GM18508 (cell line): Measurements from ENCODE around the gene RAD52.

ENCODE experiments used
- ATAC-seq: cut with Tn5 transposase; IDR thresholded peaks from one replicate; pipeline ENCODE4 v1.9.1; 2021; ENCODE audit warnings: moderate number of reproducible peaks; ENCODE audit not compliant: insufficient read depth, unreplicated experiment

The RAD52 gene

DNA sequence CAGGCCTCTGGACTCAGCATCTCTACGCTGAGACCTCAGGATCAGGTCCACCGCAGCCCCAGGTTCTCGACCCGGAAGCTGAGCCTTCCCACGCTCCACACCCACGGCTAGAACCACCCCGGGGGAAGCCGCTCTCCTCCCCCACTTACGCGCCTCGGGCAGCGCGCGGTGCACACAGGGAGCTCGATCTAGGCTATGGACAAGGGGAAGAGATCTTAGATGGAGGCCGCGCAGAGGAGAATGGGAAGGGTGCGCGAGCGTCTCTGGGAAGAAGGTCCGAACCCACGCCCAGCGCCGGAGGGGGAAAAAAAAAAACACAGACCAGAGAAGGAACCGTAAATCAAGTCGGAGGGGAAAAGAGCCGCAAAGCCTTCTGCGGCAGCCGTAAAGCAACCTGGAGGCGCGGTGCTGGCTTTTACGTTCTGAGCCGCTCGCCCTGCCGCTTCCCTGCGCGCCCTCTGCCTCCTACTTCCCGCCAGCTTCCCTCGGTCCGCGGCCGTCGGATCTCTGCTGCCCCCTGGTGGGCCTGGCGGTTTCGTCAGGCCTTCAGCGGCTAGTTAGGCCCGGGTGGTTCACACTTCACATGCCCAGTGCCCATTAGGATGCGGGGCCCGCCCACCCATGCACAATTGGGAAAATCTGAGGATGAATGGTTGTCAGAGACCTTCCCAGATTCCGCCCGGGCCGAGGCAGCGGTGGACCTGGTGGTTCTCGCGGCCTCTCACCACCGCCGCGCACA lies at the start of gene RAD52:
TSS of gene RAD52 (minus strand) at position 242 of the 739 bp plus-strand sequence. CDS start 16,636 bp downstream, outside the sequence.
- peak; percentile 66 for ATAC-seq

DNA sequence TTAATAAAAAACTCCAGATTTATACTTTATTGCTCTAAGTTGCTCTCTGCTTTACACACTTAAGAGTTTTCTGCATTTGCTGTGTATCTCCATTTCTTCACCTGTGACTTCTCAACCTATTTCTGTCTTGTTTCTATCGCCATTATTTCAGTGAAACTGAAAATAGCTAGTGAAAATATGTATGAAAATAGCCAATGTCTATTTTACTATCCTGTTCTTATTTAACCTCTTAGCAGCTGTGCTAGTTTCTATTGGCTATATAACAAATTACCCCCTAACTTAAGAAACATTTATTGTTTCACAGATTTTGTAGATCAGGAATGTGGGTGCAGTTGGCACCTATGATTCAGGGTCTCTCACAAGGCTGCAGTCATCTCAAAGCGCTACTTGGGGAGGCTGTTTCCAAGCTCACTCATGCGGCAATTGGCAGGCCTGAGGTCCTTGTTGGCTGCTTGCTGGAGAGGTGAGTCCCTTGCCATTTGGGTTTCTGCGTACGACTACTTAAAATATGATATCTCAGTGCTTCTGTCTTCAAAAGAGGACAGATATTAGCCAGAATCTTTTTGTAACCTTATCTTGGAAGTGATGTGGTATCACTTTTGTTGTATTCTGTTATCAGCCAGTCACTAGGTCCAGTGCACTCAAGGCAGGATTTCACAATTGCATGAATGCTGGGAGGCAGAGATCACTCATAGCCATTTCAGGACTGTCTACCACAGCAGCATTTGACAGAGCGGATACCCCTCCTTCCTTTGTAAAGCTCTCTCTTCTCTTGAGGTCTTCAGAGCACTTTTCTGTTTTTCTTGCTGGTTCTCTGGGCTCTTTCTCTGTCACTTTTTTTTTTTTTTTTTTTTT lies 48.8 kb upstream of the RAD52 start:
- no peak for ATAC-seq

DNA sequence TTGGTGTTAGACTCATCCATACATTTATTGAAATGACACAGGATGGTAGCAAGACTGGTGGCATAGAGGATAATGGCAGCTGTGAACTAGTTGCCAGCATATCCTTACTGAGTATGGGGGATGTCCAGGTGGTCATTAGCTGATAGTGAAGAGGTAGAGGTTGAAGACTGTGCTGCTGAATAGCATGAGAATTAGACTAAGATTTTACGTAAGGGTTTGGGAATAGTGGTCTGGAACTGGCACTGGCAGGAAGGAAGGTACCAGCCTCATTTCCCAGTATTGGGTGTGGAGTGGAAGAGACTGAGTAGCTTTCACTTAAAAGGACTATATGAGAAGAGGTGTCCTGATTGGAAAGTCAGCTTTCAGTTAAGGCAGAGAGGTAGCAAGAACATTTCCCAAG lies 48.0 kb upstream of the RAD52 start:
- no peak for ATAC-seq

DNA sequence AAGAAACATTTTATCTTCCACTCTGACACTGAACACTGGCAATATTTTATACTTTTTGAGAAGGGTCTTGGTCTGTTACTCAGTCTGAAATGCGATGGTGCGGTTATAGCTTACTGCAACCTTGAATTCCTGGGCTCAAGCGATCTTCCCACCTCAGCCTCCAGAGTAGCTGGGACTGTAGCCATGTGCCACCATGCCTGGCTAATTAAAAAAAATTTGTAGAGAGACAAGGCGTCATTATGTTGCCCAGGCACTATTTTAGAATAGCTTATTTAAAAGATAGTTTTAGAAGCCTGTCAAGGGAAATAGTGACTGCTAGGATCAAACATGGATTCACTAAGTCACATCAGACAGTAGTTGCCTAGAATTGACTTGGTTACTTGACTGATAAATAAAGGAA lies 47.4 kb upstream of the RAD52 start:
- ATAC-seq = no peak

DNA sequence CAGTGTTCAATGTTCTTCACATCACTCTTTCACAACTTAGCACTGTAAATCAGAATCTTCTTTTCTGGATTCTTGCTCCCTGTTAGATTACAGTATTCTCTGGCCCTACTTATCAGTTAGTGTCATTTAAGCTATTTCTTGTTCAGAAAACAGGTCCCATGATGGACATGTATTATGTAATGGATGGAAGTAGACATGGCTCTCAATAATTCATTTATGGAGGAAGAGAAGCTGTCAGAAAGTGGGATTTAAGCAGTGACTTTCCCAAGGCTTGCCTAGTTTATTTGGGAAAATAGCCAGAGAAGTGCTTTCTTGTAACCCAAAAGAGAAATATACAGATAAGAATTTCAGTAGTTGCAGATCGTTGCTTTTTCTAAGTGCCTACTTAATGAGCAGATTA lies 43.2 kb upstream of the RAD52 start:
- no peak for ATAC-seq

DNA sequence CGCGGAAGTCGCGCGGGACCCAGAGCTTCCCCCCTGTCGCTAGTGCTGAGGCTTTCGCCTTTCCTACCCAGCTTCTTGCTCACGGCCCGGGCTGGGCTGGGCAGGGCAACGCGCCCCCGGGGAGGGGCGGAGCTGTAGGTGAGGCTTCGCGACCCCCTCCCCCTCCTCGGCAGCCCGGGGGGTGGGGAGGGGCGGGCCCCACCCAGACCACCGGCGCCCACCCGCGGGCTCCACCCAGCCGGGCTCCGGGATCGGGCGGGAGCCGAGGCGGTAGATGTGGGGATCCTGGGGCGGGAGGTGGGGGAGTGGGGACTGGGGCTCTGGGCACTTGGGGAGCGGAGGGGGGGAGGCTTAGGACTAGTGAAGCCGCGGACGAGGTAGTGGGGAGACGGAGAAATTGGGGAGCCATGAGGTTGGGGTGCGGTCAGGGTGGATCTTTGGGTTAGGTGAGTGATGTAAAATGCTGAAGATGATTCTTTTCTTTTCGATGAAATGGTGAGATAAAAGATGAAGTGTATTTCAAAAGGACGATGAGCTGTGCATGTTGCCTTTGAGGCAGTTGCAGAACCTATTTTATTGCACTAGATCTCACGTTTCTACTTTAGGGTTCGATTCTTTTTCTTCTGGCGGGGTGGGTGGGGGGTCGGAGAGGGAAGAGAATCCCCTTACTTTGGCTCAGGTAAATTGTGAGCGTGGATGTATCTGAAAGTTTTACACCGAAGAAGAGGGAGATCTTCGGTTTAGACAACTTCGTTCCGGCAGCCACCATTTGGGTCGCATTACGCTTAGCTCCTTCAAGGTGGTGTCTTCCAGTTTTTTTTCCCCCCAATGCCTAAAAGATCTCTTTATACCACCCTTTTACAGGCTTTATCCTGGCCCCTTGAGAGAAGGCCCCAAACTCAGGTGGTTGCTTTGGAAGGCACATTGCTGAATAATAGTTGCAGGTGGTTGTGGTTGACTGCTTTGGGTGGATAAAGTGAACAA lies 42.1 kb upstream of the RAD52 start:
- no peak for ATAC-seq

DNA sequence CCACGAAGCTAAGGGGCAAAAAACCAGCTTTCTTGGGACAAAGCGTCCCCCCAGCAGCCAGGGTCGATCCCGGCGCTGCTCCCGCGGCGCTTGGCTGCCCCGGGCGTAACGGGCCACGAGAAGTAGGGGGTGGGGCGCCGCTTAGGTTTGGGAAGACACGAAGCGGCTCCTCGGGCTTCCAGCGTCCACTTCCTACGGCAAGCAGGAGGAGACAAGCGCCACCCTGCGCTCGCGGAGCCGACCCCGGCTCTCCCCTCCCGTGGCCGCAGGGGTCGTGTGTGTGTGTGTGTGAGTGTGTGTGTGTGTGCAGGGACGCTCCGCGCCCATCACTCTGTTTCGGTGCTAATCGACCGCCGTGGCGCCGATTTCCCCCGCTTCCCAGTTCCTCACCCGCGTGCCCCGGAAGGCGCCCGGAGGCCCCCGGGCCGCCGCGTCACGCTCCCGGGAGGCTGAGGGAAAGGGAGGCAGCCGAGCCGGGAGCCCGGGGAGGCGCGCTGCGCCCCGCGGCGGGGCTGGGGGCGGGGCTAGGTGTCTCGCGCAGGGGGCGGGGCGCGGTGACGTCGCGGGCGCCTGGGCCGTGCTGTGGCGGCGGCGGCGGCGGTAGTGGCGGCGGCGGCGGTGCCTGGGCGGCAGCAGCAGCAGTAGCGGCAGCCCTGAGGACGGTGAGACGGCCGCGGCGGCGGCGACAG lies 41.3 kb upstream of the RAD52 start, which contains the start of gene ERC1:
TSS of gene ERC1 (plus strand) at position 563 of the 689 bp plus-strand sequence. CDS start 36,681 bp downstream, outside the sequence.
- no peak for ATAC-seq

DNA sequence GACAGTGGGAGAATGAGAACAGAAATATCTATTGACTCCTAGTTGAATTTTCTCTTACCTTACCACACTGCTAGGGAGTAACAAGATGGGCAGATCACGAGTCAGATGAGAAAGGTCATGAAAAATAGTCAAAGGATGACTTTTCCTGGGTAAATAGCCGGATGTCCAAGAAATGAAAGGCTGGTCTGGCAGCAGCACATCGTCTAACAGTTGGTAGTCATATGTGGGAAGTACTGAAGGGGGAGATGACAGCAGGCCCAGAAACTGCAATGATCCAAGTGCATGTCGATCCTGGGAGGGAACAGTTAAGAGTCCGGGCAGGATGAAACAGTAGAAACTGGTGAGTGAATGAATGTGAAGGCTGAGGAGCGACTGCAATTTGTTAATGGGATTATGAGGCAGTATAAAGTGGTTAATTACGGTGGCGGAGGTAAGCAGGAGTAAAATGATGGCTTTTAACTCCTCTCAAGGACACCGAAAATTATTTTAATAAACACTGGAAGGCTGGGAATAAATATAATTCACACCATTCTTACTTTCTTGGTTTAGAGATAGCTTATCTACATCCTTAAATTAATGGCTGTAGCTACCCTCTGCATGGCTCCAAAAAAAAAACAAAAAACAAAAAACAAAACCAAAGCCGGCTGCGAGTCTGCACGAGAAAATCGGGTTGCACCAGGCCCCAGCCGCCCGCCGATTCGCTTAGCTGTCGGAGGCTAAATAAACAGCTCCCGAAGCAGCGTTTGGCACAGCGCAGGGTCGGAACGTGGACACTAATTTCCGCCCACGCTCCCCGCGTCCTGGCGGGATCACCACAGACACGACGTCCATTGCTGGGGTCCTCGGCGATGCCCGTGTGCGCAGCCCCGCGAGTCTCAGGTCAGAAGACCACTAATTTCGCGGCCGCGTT lies 40.5 kb upstream of the RAD52 start:
- no peak for ATAC-seq

DNA sequence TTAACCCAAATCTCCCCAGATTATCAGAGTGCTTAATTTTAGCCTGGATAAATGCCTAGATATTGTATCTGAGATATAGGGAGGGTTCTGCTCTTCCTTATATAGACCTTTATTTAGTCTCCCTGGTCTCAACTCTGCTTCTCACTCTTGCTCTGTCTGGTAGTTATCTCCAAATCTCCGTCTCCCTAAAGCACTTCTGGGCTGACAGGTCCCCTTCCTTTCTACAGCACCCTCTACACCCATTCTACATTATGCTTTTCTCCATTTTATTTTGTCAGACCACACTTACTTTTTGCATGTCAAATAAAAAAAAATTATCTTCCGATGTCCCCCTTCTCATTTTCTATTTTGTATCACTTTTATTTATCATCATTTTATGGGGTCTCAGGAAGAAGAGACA lies 39.6 kb upstream of the RAD52 start:
- ATAC-seq = no peak

DNA sequence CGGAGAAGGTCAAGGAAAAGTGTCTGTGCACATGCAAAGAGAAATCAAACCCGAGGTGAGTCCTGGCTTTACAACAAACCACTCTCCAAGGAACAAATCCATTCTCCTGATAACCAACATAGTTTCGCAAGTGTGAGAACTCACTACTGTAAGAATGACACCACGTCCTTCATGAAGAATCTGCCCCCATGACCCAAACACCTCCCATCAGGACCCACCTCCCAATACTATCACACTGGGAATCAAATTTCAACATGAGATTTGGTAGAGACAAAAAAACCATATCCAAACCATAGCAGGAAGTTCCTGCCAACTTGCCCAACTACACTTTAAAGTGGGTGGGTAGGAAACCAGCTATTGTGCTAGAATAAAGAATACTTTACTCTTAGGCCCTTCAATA lies 39.2 kb upstream of the RAD52 start:
- ATAC-seq = no peak

DNA sequence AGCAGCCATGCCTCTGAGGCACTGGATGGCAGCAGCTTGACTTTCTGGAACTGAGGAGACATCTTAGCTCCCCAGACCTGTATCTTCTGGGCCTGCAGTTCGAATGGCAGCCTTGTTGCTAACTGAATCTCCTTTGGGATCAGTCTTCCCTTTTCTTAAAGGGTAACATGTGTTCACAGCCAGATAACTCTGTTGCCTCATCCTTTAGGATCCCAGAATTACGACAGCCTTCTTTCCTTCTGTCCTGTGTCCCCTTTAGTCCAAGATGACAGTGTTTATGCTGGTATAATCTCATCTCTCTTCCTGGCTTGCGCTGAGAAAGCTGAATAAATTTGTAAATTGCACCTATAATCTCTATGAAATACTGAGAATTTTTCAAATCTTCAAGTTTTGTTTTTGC lies 32.5 kb upstream of the RAD52 start:
- no peak for ATAC-seq

DNA sequence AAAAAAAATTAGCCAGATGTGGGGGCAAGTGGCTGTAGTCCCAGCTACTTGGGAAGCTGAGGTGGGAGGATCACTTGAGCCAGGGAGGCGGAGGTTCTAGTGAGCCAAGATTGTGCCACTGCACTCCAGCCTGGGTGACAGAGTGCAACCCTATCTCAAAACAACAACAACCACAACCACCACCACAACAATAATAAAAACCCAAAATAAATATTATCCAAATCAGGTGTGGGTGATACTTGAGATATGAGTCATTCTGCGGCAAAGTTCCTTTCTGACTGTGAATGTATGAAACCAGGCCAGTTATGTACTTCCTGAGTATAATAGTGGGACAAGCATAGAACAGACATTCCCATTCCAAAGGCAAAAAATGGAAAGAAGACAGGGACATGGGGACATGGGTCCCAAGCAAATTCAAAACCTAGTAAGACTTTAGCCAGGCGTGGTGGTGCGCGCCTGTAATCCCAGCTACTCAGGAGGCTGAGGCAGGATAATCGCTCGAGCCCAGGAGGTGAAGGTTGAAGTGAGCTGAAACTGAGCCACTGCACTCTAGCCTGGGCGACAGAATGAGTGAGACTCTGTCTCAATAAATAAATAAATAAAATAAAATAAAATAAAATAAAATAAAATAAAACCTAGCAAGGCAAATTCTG lies 31.8 kb upstream of the RAD52 start:
- ATAC-seq = no peak

DNA sequence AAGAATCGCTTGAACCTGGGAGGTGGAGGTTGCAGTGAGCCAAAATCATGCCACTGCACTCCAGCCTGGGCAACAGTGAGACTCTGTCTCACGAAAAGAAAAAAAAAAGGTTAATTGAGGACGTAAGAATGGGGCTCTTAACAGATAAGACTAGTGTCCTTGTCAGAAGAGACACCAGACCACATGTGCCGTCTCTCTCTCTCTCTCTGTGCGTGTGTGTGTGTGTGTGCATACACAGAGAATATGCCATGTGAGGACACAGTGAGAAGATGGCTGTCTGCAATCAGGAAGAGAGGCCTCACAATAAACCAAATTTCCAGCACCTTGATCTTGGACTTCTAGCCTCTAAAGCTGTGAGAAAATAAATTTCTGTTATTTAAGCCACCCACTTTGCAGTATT lies 29.9 kb upstream of the RAD52 start:
- ATAC-seq = no peak

DNA sequence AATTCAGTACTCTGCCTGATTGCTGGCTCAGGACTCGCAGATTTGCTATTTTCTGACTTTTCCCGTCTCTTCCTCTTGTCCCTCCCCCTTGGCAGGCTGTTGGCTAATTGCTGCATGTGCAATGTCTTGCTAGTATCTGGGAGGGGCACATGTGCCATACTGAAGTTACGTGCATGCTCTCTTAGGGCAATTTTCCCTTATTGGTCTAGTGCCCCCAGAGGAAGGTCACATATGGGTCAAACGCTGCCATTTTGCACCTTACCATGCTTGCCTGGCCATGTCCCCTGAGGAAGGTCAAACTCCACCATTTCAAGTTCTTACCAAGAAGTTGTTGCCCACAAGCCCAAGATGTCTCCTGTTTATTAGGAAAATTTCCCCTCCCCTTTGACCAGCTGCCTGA lies 27.7 kb upstream of the RAD52 start:
- ATAC-seq = no peak

DNA sequence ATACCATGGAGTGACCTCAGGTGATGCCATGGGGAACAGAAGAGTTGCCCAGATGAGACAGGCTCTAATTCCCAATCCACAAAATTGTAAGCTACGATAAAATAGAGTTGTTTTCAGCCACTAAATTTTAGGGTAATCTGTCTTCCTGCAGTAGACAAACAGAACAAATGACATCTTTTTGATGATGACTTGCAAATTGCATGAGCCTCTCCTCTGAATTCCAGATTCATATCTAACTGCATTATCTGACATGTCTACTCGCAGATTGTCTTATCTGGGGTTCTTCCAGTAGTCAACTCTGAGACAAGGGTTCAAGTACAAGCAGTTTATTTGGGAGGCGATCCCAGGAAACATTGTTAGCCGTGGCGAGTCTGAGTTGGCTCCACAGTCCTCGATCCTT lies 27.1 kb upstream of the RAD52 start:
- ATAC-seq = no peak

DNA sequence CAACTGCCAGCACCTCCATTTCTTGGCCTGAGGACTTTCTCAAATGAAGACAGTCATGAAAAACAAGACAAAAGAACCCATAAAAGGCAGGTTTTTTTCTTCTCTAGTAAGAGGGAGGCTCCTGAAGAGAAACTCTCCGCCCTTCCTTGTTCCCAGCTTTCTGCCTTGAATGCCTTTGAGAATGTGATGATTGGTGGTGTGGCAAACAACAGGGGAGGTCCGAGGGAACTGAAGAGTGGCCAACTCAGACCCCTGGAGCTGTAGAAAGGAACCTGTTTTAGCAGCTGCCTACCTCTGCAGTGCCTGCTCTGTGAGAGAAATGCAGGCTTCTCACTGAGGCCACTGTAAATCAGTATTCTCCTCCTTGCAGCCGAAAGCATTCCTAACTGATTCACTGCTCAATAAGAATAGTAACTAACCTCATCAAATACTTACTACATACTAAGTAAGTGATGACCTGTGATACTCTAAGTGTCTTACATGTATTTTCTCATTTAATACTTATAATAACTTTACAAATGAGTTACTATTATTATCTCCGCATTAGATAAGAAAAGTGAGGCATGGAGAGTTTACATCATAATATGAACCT lies 24.9 kb upstream of the RAD52 start:
- ATAC-seq = no peak

DNA sequence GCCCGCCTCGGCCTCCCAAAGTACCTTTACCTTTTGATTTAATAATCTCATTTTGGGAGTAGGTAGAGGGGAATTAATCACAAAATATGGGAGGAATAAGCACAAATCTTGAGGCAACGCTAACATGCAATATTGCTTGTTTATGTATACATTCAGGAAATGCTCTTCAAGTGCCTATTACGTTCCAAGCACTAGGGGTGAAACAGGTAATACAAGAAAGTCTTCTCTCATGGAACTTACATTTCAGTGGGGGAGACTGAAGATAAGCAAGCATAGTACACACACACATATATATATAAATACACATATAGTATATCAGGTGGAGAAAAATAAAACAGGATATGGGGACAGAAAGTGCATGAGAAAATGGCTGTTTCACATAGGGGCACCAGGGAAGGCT lies 22.5 kb upstream of the RAD52 start:
- no peak for ATAC-seq

DNA sequence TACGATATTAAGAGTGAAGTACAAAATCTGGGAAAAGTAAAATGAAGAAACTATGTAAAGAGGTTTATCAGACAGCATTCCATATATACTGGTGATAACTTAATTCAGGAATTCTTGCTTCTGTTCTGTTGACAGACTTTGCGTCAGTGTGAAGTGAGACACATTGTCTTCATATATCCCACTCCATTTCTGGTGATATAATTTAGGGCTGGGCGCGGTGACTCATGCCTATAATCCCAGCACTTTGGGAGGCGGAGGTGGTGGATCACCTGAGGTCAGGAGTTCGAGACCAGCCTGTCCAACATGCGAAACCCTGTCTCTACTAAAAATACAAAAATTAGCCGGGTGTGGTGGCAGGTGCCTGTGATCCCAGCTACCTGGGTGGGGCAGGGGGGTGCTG lies 20.3 kb upstream of the RAD52 start:
- no peak for ATAC-seq
